GM13977 (cell line): ENCODE data around the gene NF2.

ENCODE experiments used
- DNase-seq: peaks from one replicate; pipeline ENCODE4 v3.0.0; 2012; ENCODE audit warnings: low spot score
- CTCF ChIP-seq: IDR thresholded peaks from 2 replicates; pipeline ENCODE4 v1.5.1; 2012; ENCODE audit warnings: mild to moderate bottlenecking, control low read depth; ENCODE audit not compliant: insufficient read depth; ENCODE audit errors: extremely low read depth, missing control alignments
- in situ Hi-C: fragments of 300-500 bp; cut with MboI; formaldehyde crosslinking; loops from one replicate; pipeline ENCODE4 v1.12.0; 2022; ENCODE audit warnings: low sequenced_read_pairs, low pct_unique_long_range_greater_than_20kb, mixed read lengths, inconsistent platforms; ENCODE audit not compliant: unreplicated experiment

The NF2 gene

GRCh38 chr22:29650370-29650769 lies 46.9 kb downstream of the NF2 start:
- in situ Hi-C loops = no loop called here
- TF ChIP-seq CTCF = no peak
- DNase-seq = no peak

- TF ChIP-seq CTCF = no peak
- in situ Hi-C loops = no loop called here
- DNase-seq = no peak
Observed at GRCh38 chr22:29651652-29652051, 48.2 kb downstream of the NF2 start.

- in situ Hi-C loops = no loop called here
- no peak for TF ChIP-seq CTCF
- DNase-seq = no peak
Observed at GRCh38 chr22:29654420-29654819, 51.0 kb downstream of the NF2 start.

- no peak for DNase-seq
- in situ Hi-C loops = no loop called here
- no peak for TF ChIP-seq CTCF
Observed at GRCh38 chr22:29654882-29655281, 51.4 kb downstream of the NF2 start.

GRCh38 chr22:29658176-29658575 lies 54.7 kb downstream of the NF2 start:
- DNase-seq = no peak
- no peak for TF ChIP-seq CTCF
- in situ Hi-C loops = no loop called here

GRCh38 chr22:29660021-29660420 lies 56.6 kb downstream of the NF2 start:
- no peak for TF ChIP-seq CTCF
- DNase-seq = no peak
- in situ Hi-C loops = no loop called here

GRCh38 chr22:29661336-29661735 lies 57.9 kb downstream of the NF2 start:
- no peak for DNase-seq
- no peak for TF ChIP-seq CTCF
- in situ Hi-C loops = no loop called here
